GM12864 (cell line): ENCODE measurements around the gene SPIN1.

ENCODE experiments used
- DNase-seq: peaks from one replicate; pipeline ENCODE4 v3.0.0-alpha.2; 2011; ENCODE audit warnings: low read depth
- H3K4me3 ChIP-seq: 2 replicates; pipeline ENCODE4 v1.5.1; 2011; ENCODE audit warnings: mild to moderate bottlenecking, low read depth, low read length, control low read depth
- TF ChIP-seq, protein P1 (sequence below): IDR thresholded peaks from 2 replicates; pipeline ENCODE4 v1.5.1; 2011; ENCODE audit warnings: low read depth, mild to moderate bottlenecking, moderate library complexity, low read length, control low read depth, inconsistent platforms; ENCODE audit errors: missing control alignments

The SPIN1 gene

GRCh38 chr9:88462191-88462590 is 73.9 kb downstream of the SPIN1 start:
- TF ChIP-seq, protein P1, sequence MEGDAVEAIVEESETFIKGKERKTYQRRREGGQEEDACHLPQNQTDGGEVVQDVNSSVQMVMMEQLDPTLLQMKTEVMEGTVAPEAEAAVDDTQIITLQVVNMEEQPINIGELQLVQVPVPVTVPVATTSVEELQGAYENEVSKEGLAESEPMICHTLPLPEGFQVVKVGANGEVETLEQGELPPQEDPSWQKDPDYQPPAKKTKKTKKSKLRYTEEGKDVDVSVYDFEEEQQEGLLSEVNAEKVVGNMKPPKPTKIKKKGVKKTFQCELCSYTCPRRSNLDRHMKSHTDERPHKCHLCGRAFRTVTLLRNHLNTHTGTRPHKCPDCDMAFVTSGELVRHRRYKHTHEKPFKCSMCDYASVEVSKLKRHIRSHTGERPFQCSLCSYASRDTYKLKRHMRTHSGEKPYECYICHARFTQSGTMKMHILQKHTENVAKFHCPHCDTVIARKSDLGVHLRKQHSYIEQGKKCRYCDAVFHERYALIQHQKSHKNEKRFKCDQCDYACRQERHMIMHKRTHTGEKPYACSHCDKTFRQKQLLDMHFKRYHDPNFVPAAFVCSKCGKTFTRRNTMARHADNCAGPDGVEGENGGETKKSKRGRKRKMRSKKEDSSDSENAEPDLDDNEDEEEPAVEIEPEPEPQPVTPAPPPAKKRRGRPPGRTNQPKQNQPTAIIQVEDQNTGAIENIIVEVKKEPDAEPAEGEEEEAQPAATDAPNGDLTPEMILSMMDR = no peak
- no peak overlapping the region for H3K4me3 ChIP-seq
- DNase-seq = no peak

GRCh38 chr9:88464851-88465250 is 76.6 kb downstream of the SPIN1 start:
- H3K4me3 ChIP-seq = no peak overlapping the region
- TF ChIP-seq, protein P1 = no peak
- DNase-seq = no peak

DNA sequence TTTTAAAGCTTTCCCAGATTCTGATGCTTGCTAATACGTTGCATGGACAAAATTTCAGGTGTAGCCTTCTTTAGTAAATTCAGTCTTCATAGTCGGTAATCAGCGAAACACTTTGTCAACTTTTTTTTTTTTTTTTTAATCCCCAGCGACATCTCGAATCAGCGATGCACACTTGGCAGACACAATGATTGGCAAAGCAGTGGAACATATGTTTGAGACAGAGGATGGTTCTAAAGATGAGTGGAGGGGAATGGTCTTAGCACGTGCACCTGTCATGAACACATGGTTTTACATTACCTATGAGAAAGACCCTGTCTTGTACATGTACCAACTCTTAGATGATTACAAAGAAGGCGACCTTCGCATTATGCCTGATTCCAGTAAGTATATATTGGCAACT is 80.0 kb downstream of the SPIN1 start:
- DNase-seq = no peak
- no peak overlapping the region for H3K4me3 ChIP-seq
- TF ChIP-seq, protein P1 = no peak

GRCh38 chr9:88476491-88477271 is 88.4 kb downstream of the SPIN1 start:
- no peak overlapping the region for H3K4me3 ChIP-seq
- TF ChIP-seq, protein P1 = no peak
- no peak for DNase-seq

- TF ChIP-seq, protein P1 = no peak
- DNase-seq = no peak
- H3K4me3 ChIP-seq = no peak overlapping the region
These were observed 89.1 kb downstream of the SPIN1 start for GRCh38 chr9:88477300-88477751.

- TF ChIP-seq, protein P1 = no peak
- DNase-seq = no peak
- no peak overlapping the region for H3K4me3 ChIP-seq
These were observed 90.0 kb downstream of the SPIN1 start for GRCh38 chr9:88478246-88478645.

GRCh38 chr9:88481933-88482332 is 93.7 kb downstream of the SPIN1 start:
- no peak overlapping the region for H3K4me3 ChIP-seq
- DNase-seq = no peak
- TF ChIP-seq, protein P1 = no peak
